Right lobe of liver (tissue), 6 donors: ENCODE measurements around the gene P2RY12. TPM values are rescaled to one million over a fixed set of nuclear protein-coding genes. Genes with fewer than 3 reads are reported as not detected.

Experiments
- ATAC-seq, 4 donors: fragments of 200-7000 bp; cut with Tn5 transposase; one replicate each; pipeline ENCODE4 v1.9.1; 2020; ENCODE audit warnings: mild to moderate bottlenecking in 4 of 4, moderate library complexity in 4 of 4
- DNase-seq, 3 donors: peaks; one replicate each; pipeline ENCODE4 v3.0.0-alpha.2; 2020
- H3K27ac ChIP-seq, 3 donors: fragments of 200-600 bp; one replicate each; pipeline ENCODE4 v1.8.0; 2022
- H3K27me3 ChIP-seq, 2 donors: fragments of 200-600 bp; one replicate each; pipeline ENCODE4 v1.8.0; 2022
- H3K36me3 ChIP-seq, 4 donors: fragments of 200-600 bp; sonication (generic) in 1 of 4; one replicate each; pipeline versions ENCODE4 v1.5.1 to v1.8.0; 2017 to 2022; ENCODE audit warnings: control low read depth in 1 of 4
- H3K4me1 ChIP-seq, 4 donors: fragments of 200-600 bp; sonication (generic) in 1 of 4; one replicate each; pipeline versions ENCODE4 v1.5.1 to v1.8.0; 2017 to 2022; ENCODE audit warnings: control low read depth in 1 of 4
- H3K4me3 ChIP-seq, 3 donors: fragments of 200-600 bp; one replicate each; pipeline ENCODE4 v1.8.0; 2022
- H3K9me3 ChIP-seq, 4 donors: fragments of 200-600 bp; sonication (generic) in 1 of 4; one replicate each; pipeline versions ENCODE4 v1.5.1 to v1.8.0; 2017 to 2022; ENCODE audit warnings: control low read depth in 1 of 4
- POLR2A ChIP-seq: fragments of 450-650 bp; IDR thresholded peaks from one replicate; pipeline ENCODE4 v1.6.1; 2017; ENCODE audit warnings: antibody characterized with exemption, mild to moderate bottlenecking
- WGBS: methylation state at CpG from one replicate; pipeline ENCODE4 v1.1.6; 2018; ENCODE audit warnings: low coverage, low lambda C conversion rate; ENCODE audit not compliant: insufficient coverage; ENCODE audit errors: missing lambda C conversion rate; 5-methylcytosine and 5-hydroxymethylcytosine counted together
- intact Hi-C, 2 donors: fragments of 100-400 bp; cut with DNase I; formaldehyde crosslinking; loops; one replicate each; pipeline versions ENCODE4 v1.11.2 to v1.14.1; 2022
- total RNA-seq, 6 experiments: library from RNA; depleted of rRNA in 2 of 6; stranded (reverse); fragments of >200 nt in 2 of 6; fragmentation: NEBNext Ultra II Directional in 3 of 6; extraction: Animal tissue kit (Norgen Biotek cat#: 25700) in 3 of 6; gene quantifications; one replicate each; pipeline versions ENCODE4 v1.1.0 to v1.2.4, GENCODE V29; 2016 to 2023
- TF ChIP-seq, protein P1 (sequence below), 4 donors: fragments of 200-600 bp in 3 of 4; fragments of 450-650 bp in 1 of 4; IDR thresholded peaks; one replicate each; pipeline versions ENCODE4 v1.5.1 to v1.8.0; 2016 to 2022; ENCODE audit warnings: antibody characterized with exemption in 4 of 4, mild to moderate bottlenecking in 2 of 4
- donor health status: DM: no; HTN: yes; CAD: no.
- donor health status: DM: no; HTN: no; CAD: no.
- donor health status: DM: no; HTN: no; CAD: no.
- donor health status: DM: no; HTN: yes; CAD: no.
- donor health status: DM: no; HTN: yes; CAD: no.

P2RY12 gene
- total RNA-seq, 6 experiments from 2014 or later, result 0.42 to 1.8 (median 1.2) TPM

- Histone ChIP-seq H3K4me3 (no peak overlapping the region), H3K27ac (no peak overlapping the region), H3K27me3 (no peaks in the 10 kb centered on the region), H3K9me3 (no peaks in the 10 kb centered on the region), H3K36me3 (no peaks in the 10 kb centered on the region), H3K4me1 (no peaks in the 10 kb centered on the region)
- peak in 1 of 4 donors; percentile 43 for ATAC-seq
- 59% methylated on average over 4 of the region's 4 CpGs for WGBS
- TF ChIP-seq, protein P1, sequence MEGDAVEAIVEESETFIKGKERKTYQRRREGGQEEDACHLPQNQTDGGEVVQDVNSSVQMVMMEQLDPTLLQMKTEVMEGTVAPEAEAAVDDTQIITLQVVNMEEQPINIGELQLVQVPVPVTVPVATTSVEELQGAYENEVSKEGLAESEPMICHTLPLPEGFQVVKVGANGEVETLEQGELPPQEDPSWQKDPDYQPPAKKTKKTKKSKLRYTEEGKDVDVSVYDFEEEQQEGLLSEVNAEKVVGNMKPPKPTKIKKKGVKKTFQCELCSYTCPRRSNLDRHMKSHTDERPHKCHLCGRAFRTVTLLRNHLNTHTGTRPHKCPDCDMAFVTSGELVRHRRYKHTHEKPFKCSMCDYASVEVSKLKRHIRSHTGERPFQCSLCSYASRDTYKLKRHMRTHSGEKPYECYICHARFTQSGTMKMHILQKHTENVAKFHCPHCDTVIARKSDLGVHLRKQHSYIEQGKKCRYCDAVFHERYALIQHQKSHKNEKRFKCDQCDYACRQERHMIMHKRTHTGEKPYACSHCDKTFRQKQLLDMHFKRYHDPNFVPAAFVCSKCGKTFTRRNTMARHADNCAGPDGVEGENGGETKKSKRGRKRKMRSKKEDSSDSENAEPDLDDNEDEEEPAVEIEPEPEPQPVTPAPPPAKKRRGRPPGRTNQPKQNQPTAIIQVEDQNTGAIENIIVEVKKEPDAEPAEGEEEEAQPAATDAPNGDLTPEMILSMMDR (IDR thresholded peaks at IDR 0.05), result no peak
- TF ChIP-seq POLR2A, result no peak
- intact Hi-C loops, result no loop called here
- DNase-seq, result no peak
These were observed 32.9 kb downstream of the P2RY12 start for GRCh38 chr3:151351648-151352047.

GRCh38 chr3:151351219-151351618, 33.3 kb downstream of the P2RY12 start:
- ATAC-seq (peak in 2 of 4 donors; percentile 27 to 51), DNase-seq (no peak)
- H3K27ac ChIP-seq, result no peak overlapping the region
- no peaks in the 10 kb centered on the region for H3K27me3 ChIP-seq
- no peaks in the 10 kb centered on the region for H3K36me3 ChIP-seq
- no peak for TF ChIP-seq POLR2A
- TF ChIP-seq, protein P1 (IDR thresholded peaks at IDR 0.05), result no peak
- no peaks in the 10 kb centered on the region for H3K9me3 ChIP-seq
- H3K4me1 ChIP-seq, result no peaks in the 10 kb centered on the region
- intact Hi-C loops, result no loop called here
- WGBS, result 90% methylated on average over 1 of the region's 1 CpG
- H3K4me3 ChIP-seq, result no peak overlapping the region

DNA sequence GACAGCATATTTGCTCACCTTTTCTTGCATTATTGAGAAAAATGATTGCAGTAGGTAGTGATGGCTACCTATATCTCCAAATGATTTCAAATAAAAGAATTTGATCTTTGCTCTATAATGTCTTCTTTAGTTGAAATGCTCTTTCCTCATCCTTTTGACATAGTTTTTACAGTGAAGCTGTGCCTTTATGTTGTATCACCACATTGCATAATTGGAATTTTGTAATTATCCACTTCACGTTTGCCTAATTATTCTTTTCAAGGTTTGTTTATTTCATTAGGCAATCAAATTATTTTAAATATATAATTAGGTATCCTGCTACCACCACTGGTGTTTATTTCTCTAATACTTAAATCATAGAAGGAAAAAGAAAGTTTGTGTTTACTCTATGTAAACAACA, 33.9 kb downstream of the P2RY12 start:
- Histone ChIP-seq H3K27ac (no peak overlapping the region), H3K4me1 (no peaks in the 10 kb centered on the region), H3K9me3 (no peaks in the 10 kb centered on the region), H3K4me3 (no peak overlapping the region), H3K36me3 (no peaks in the 10 kb centered on the region), H3K27me3 (no peaks in the 10 kb centered on the region)
- WGBS, result 33% methylated on average over 1 of the region's 1 CpG
- TF ChIP-seq POLR2A, result no peak
- TF ChIP-seq, protein P1 (IDR thresholded peaks at IDR 0.05), result no peak
- intact Hi-C loops, result no loop called here
- ATAC-seq, result no peak
- DNase-seq, result no peak

DNA sequence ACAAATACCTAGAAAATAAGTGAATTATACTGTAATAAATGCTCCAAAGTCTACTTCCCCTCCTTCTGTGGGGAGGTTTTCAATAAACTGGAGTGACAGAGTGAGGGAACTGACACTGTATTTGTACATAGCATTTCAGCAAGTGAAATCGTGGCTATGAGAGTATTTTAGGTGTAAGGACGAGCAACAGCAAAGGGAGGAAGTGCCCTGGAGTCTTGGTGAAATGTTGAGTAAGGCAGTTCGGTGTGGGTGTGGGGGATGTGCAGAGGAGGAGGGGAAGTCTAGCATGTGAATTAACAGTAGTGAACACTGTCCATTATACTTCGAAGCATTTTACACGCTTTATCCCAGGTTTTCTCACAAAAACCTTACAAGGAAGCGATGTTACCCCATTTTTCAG, 37.1 kb downstream of the P2RY12 start:
- Histone ChIP-seq H3K27ac (no peak overlapping the region), H3K4me1 (no peaks in the 10 kb centered on the region), H3K27me3 (no peaks in the 10 kb centered on the region), H3K9me3 (no peaks in the 10 kb centered on the region), H3K4me3 (no peak overlapping the region), H3K36me3 (no peaks in the 10 kb centered on the region)
- 45% methylated on average over 6 of the region's 6 CpGs for WGBS
- TF ChIP-seq POLR2A, result no peak
- TF ChIP-seq, protein P1 (IDR thresholded peaks at IDR 0.05), result no peak
- intact Hi-C loops, result no loop called here
- ATAC-seq, result peak; percentile 58 to 70 (median 67)
- peak in 1 of 3 donors; percentile 22 for DNase-seq

GRCh38 chr3:151346292-151346691, 38.3 kb downstream of the P2RY12 start:
- 53% methylated on average over 3 of the region's 3 CpGs for WGBS
- ATAC-seq (peak; percentile 37 to 58 (median 48)), DNase-seq (no peak)
- Histone ChIP-seq H3K9me3 (no peaks in the 10 kb centered on the region), H3K27ac (peak overlapping the region in 2 of 3 donors; percentile 24 to 43), H3K27me3 (no peaks in the 10 kb centered on the region), H3K4me1 (no peaks in the 10 kb centered on the region), H3K36me3 (no peaks in the 10 kb centered on the region), H3K4me3 (no peak overlapping the region)
- intact Hi-C loops, result no loop called here
- no peak for TF ChIP-seq POLR2A
- TF ChIP-seq, protein P1 (IDR thresholded peaks at IDR 0.05), result no peak
